Measurements from ENCODE around the gene PKN2.
"Not testable (repeated sequence)": the region's sequence is repeated elsewhere in the genome, so short reads cannot be mapped to it uniquely, and the experiment has no call there.

PKN2 gene

DNA sequence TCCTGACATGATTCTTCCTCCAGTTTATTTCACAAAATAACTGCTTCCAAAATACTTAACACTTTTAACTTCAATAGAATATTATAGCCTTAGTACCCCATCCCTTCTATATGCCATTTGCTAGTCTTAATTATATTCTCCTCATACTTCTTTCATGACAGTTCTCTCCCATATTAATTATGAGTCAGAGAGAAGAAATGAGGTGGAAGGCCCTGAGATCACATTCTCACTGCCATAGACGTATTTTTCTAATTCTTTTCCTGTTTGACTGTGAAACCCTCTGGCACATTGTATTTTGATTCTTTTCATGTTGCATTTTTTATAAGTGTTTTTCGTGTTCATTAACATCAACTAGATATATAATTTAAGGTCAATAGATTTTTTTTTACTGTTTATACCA, 118.9 kb downstream of the PKN2 start:
- WGBS, 2 experiments: 85% methylated on average over 1 of the region's 2 CpGs; no CpG with 5 or more reads in 1 of the 2 experiments
- Histone ChIP-seq H3K9me3 (ENCODE audit: control insufficient read depth, low read length) (peaks cover 6% of the 10 kb centered on the region), H3K27ac (ENCODE audit: insufficient read depth, low read depth, low read length, poor library complexity, severe bottlenecking) (no peak overlapping the region), H3K27me3 (ENCODE audit: control insufficient read depth, insufficient read depth, low read length, poor library complexity, severe bottlenecking) (no peaks in the 10 kb centered on the region), H3K4me3 (ENCODE audit: insufficient read depth, low read depth, low read length) (no peak overlapping the region), H3K36me3 (ENCODE audit: control insufficient read depth, insufficient read depth, low read length) (peaks cover 44% of the 10 kb centered on the region), H3K4me1 (ENCODE audit: control insufficient read depth, insufficient read depth, low read length) (no peaks in the 10 kb centered on the region)

- WGBS, 2 experiments: 90 to 98% methylated on average over 1 to 5 of the region's 5 CpGs
- H3K36me3 ChIP-seq (ENCODE audit: control insufficient read depth, insufficient read depth, low read length): peaks cover 44% of the 10 kb centered on the region
- no peaks in the 10 kb centered on the region for H3K4me1 ChIP-seq (ENCODE audit: control insufficient read depth, insufficient read depth, low read length)
- peaks cover 6% of the 10 kb centered on the region for H3K9me3 ChIP-seq (ENCODE audit: control insufficient read depth, low read length)
- no peaks in the 10 kb centered on the region for H3K27me3 ChIP-seq (ENCODE audit: control insufficient read depth, insufficient read depth, low read length, poor library complexity, severe bottlenecking)
- H3K4me3 ChIP-seq (ENCODE audit: insufficient read depth, low read depth, low read length): no peak overlapping the region
- H3K27ac ChIP-seq (ENCODE audit: insufficient read depth, low read depth, low read length, poor library complexity, severe bottlenecking): no peak overlapping the region
These were observed 119.4 kb downstream of the PKN2 start for GRCh38 chr1:88803444-88803843.

GRCh38 chr1:88812366-88812765, 128.3 kb downstream of the PKN2 start:
- Histone ChIP-seq H3K27me3 (ENCODE audit: control insufficient read depth, insufficient read depth, low read length, poor library complexity, severe bottlenecking) (no peaks in the 10 kb centered on the region), H3K36me3 (ENCODE audit: control insufficient read depth, insufficient read depth, low read length) (peaks cover 5% of the 10 kb centered on the region), H3K4me3 (ENCODE audit: insufficient read depth, low read depth, low read length) (no peak overlapping the region), H3K9me3 (ENCODE audit: control insufficient read depth, low read length) (no peaks in the 10 kb centered on the region), H3K4me1 (ENCODE audit: control insufficient read depth, insufficient read depth, low read length) (no peaks in the 10 kb centered on the region), H3K27ac (ENCODE audit: insufficient read depth, low read depth, low read length, poor library complexity, severe bottlenecking) (no peak overlapping the region)

DNA sequence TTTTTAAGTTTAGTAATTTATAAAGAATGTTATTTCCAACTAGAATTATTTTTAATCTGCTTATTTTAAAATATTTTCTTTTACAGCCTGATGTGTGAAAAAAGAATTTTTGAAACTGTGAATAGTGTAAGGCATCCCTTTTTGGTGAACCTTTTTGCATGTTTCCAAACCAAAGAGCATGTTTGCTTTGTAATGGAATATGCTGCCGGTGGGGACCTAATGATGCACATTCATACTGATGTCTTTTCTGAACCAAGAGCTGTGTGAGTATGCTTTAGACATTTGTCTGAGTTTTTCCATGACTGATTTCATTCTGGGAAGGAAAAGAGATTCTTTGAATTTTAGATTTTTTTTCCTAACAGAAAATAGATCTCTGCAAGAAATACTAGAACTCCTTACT, 129.4 kb downstream of the PKN2 start:
- Histone ChIP-seq H3K27ac (ENCODE audit: insufficient read depth, low read depth, low read length, poor library complexity, severe bottlenecking) (no peak overlapping the region), H3K4me3 (ENCODE audit: insufficient read depth, low read depth, low read length) (no peak overlapping the region), H3K36me3 (ENCODE audit: control insufficient read depth, insufficient read depth, low read length) (peaks cover 5% of the 10 kb centered on the region), H3K9me3 (ENCODE audit: control insufficient read depth, low read length) (no peaks in the 10 kb centered on the region), H3K4me1 (ENCODE audit: control insufficient read depth, insufficient read depth, low read length) (no peaks in the 10 kb centered on the region), H3K27me3 (ENCODE audit: control insufficient read depth, insufficient read depth, low read length, poor library complexity, severe bottlenecking) (no peaks in the 10 kb centered on the region)
- WGBS, 2 experiments: 96 to 100% methylated on average over 1 of the region's 1 CpG

GRCh38 chr1:88819642-88820041, 135.6 kb downstream of the PKN2 start:
- H3K27ac ChIP-seq (ENCODE audit: insufficient read depth, low read depth, low read length, poor library complexity, severe bottlenecking); H3K36me3 ChIP-seq (ENCODE audit: control insufficient read depth, insufficient read depth, low read length); H3K4me3 ChIP-seq (ENCODE audit: insufficient read depth, low read depth, low read length); H3K4me1 ChIP-seq (ENCODE audit: control insufficient read depth, insufficient read depth, low read length); H3K27me3 ChIP-seq (ENCODE audit: control insufficient read depth, insufficient read depth, low read length, poor library complexity, severe bottlenecking); H3K9me3 ChIP-seq (ENCODE audit: control insufficient read depth, low read length): not testable (repeated sequence)
- 96 to 98% methylated on average over 3 of the region's 3 CpGs for whole genome bisulfite sequencing, 2 experiments

DNA sequence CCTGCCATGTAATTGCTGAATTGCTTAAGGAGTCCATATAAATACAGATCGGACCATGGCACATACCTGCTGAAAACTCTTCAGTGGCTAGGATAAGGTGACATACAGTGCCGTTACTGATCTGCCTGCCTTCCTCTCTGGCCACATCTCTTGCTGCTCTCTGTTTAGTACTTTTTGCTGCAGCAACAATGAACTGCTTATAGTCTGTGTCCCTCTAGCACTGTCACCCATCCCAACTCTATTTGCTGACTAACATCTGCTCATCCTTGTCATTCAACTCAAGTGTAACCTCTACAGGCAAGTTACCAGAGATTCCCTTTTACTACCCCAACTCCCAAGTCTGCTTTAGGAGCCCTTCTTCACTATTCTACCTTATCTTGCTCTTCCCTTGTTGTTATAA, 141.6 kb downstream of the PKN2 start:
- H3K4me3 ChIP-seq (ENCODE audit: insufficient read depth, low read depth, low read length): no peak overlapping the region
- H3K27me3 ChIP-seq (ENCODE audit: control insufficient read depth, insufficient read depth, low read length, poor library complexity, severe bottlenecking): no peaks in the 10 kb centered on the region
- 94 to 98% methylated on average over 2 of the region's 2 CpGs for WGBS, 2 experiments
- H3K27ac ChIP-seq (ENCODE audit: insufficient read depth, low read depth, low read length, poor library complexity, severe bottlenecking): no peak overlapping the region
- H3K36me3 ChIP-seq (ENCODE audit: control insufficient read depth, insufficient read depth, low read length): peaks cover 3% of the 10 kb centered on the region
- H3K9me3 ChIP-seq (ENCODE audit: control insufficient read depth, low read length): no peaks in the 10 kb centered on the region
- no peaks in the 10 kb centered on the region for H3K4me1 ChIP-seq (ENCODE audit: control insufficient read depth, insufficient read depth, low read length)

DNA sequence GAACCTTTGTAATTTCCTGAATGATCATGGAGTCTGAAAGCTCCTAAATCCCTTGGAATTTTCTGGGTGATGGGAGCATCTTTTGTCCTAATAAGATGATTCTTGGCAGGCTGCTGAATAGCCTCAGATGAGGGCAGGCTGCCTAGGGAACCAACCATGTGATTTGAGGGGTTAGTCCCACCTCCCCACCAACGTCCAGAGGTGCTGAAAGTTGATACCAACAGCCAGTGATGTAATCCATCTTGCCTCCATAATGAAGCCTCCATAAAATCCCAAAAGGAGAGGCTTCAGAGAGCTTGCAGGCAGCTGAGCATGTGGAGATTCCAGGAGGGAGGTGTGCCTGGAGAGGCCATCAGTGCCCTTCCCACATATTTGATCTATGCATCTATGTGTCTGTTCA, 163.6 kb downstream of the PKN2 start:
- peak overlapping the region; percentile 13 for H3K27ac ChIP-seq (ENCODE audit: insufficient read depth, low read depth, low read length, poor library complexity, severe bottlenecking)

GRCh38 chr1:88851303-88852063, 167.4 kb downstream of the PKN2 start:
- Histone ChIP-seq H3K4me1 (ENCODE audit: control insufficient read depth, insufficient read depth, low read length) (peaks cover 12% of the 10 kb centered on the region), H3K36me3 (ENCODE audit: control insufficient read depth, insufficient read depth, low read length) (peaks cover 3% of the 10 kb centered on the region), H3K27ac (ENCODE audit: insufficient read depth, low read depth, low read length, poor library complexity, severe bottlenecking) (no peak overlapping the region), H3K9me3 (ENCODE audit: control insufficient read depth, low read length) (no peaks in the 10 kb centered on the region), H3K27me3 (ENCODE audit: control insufficient read depth, insufficient read depth, low read length, poor library complexity, severe bottlenecking) (no peaks in the 10 kb centered on the region), H3K4me3 (ENCODE audit: insufficient read depth, low read depth, low read length) (no peak overlapping the region)
- 90 to 96% methylated on average over 6 of the region's 6 CpGs for WGBS, 2 experiments

More for the DNA sequence above, 163.6 kb downstream of the PKN2 start:
- Histone ChIP-seq H3K27me3 (ENCODE audit: control insufficient read depth, insufficient read depth, low read length, poor library complexity, severe bottlenecking) (no peaks in the 10 kb centered on the region), H3K9me3 (ENCODE audit: control insufficient read depth, low read length) (no peaks in the 10 kb centered on the region), H3K36me3 (ENCODE audit: control insufficient read depth, insufficient read depth, low read length) (no peaks in the 10 kb centered on the region), H3K4me1 (ENCODE audit: control insufficient read depth, insufficient read depth, low read length) (peaks cover 12% of the 10 kb centered on the region), H3K4me3 (ENCODE audit: insufficient read depth, low read depth, low read length) (no peak overlapping the region)
- WGBS, 2 experiments: 0 to 4% methylated on average over 1 of the region's 1 CpG

- H3K36me3 ChIP-seq (ENCODE audit: control insufficient read depth, insufficient read depth, low read length): no peaks in the 10 kb centered on the region
- no peaks in the 10 kb centered on the region for H3K4me1 ChIP-seq (ENCODE audit: control insufficient read depth, insufficient read depth, low read length)
- H3K27ac ChIP-seq (ENCODE audit: insufficient read depth, low read depth, low read length, poor library complexity, severe bottlenecking): no peak overlapping the region
- WGBS, 2 experiments: 94 to 95% methylated on average over 5 to 6 of the region's 6 CpGs
- no peaks in the 10 kb centered on the region for H3K27me3 ChIP-seq (ENCODE audit: control insufficient read depth, insufficient read depth, low read length, poor library complexity, severe bottlenecking)
- H3K9me3 ChIP-seq (ENCODE audit: control insufficient read depth, low read length): no peaks in the 10 kb centered on the region
- H3K4me3 ChIP-seq (ENCODE audit: insufficient read depth, low read depth, low read length): no peak overlapping the region
These were observed 183.9 kb downstream of the PKN2 start for GRCh38 chr1:88867743-88868521.

GRCh38 chr1:88869644-88870043, 185.6 kb downstream of the PKN2 start:
- WGBS, 2 experiments: 90 to 93% methylated on average over 14 of the region's 14 CpGs
- H3K9me3 ChIP-seq (ENCODE audit: control insufficient read depth, low read length); H3K4me1 ChIP-seq (ENCODE audit: control insufficient read depth, insufficient read depth, low read length); H3K27me3 ChIP-seq (ENCODE audit: control insufficient read depth, insufficient read depth, low read length, poor library complexity, severe bottlenecking); H3K27ac ChIP-seq (ENCODE audit: insufficient read depth, low read depth, low read length, poor library complexity, severe bottlenecking); H3K4me3 ChIP-seq (ENCODE audit: insufficient read depth, low read depth, low read length); H3K36me3 ChIP-seq (ENCODE audit: control insufficient read depth, insufficient read depth, low read length): not testable (repeated sequence)

Measured in ectodermal cell (in vitro differentiated cells).